ENCODE results near the gene LSP1.

DNA sequence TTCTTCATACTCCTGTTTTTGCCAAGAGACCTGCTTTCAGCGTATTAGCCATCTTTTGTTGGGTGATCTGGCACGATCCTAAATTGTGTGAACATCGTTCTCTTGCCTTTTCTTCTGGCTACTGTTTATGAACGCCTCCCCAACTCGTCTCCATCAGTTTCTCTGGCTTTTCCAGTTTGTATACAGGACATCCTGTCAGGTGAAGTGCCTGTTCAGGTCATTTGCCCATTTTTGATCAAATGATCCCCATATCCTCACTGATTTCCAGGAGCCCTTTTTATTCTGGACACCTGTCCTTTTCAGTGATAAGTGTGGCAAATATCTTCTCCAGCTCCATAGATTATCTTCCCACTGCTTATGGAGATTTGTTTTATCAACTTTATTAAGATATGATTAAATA is 40.6 kb upstream of the LSP1 start:
- no peak for TF ChIP-seq EZH2 (IDR thresholded peaks at IDR 0.05; ENCODE audit: low read length, missing control alignments)
- TF ChIP-seq, protein P1, sequence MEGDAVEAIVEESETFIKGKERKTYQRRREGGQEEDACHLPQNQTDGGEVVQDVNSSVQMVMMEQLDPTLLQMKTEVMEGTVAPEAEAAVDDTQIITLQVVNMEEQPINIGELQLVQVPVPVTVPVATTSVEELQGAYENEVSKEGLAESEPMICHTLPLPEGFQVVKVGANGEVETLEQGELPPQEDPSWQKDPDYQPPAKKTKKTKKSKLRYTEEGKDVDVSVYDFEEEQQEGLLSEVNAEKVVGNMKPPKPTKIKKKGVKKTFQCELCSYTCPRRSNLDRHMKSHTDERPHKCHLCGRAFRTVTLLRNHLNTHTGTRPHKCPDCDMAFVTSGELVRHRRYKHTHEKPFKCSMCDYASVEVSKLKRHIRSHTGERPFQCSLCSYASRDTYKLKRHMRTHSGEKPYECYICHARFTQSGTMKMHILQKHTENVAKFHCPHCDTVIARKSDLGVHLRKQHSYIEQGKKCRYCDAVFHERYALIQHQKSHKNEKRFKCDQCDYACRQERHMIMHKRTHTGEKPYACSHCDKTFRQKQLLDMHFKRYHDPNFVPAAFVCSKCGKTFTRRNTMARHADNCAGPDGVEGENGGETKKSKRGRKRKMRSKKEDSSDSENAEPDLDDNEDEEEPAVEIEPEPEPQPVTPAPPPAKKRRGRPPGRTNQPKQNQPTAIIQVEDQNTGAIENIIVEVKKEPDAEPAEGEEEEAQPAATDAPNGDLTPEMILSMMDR (conservative IDR thresholded peaks at IDR 0.05 in 1 of 2, IDR thresholded peaks at IDR 0.05 in 1 of 2; ENCODE audit: low read depth in 1 of 2, low read length in 2 of 2): no peak

Data from fibroblast of lung (primary cell).